ENCODE results near the gene DNMT3A.

DNA sequence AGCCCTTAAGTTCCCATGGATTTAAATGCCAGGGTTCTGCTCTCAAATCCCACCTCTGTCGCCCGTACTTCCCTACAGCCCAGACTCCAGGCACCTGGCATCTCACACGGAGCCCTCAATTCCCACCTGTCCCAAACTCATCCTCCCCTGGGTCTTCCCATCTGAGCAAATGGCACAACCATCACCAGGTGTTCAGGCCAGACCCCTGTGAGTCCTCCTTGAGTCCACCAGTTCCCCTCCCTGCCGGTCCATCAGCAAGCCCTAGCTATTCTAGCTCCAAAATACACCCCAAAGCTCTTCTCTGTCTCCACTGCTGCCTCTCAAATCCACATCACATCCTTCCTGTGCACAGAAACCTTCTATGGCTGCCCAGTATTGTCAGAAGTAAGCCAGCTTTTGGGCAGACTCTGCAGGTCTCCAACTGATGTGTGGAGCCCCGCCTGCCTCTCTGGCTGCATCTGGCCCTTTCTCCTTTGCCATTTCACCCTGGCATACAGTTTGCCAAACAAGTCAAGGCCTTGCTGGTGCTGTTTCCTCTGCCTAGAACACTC, 67.7 kb downstream of the DNMT3A start:
- TF ChIP-seq POLR2A (IDR thresholded peaks at IDR 0.05) (no peak), POLR2AphosphoS5 (IDR thresholded peaks at IDR 0.05) (no peak), EP300 (IDR thresholded peaks at IDR 0.05) (no peak)
- TF ChIP-seq, protein P1, sequence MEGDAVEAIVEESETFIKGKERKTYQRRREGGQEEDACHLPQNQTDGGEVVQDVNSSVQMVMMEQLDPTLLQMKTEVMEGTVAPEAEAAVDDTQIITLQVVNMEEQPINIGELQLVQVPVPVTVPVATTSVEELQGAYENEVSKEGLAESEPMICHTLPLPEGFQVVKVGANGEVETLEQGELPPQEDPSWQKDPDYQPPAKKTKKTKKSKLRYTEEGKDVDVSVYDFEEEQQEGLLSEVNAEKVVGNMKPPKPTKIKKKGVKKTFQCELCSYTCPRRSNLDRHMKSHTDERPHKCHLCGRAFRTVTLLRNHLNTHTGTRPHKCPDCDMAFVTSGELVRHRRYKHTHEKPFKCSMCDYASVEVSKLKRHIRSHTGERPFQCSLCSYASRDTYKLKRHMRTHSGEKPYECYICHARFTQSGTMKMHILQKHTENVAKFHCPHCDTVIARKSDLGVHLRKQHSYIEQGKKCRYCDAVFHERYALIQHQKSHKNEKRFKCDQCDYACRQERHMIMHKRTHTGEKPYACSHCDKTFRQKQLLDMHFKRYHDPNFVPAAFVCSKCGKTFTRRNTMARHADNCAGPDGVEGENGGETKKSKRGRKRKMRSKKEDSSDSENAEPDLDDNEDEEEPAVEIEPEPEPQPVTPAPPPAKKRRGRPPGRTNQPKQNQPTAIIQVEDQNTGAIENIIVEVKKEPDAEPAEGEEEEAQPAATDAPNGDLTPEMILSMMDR (IDR thresholded peaks at IDR 0.05), result no peak
